Measurements from ENCODE around the gene SIX5.

SIX5 gene

GRCh38 chr19:45766296-45766868 is 2.7 kb downstream of the SIX5 start:
- Histone ChIP-seq H2AFZ (ENCODE audit: low read length) (no peak overlapping the region), H3K4me3 (ENCODE audit: low read length, poor library complexity, severe bottlenecking) (no peak overlapping the region), H3K9ac (ENCODE audit: low read depth, low read length, poor library complexity, severe bottlenecking) (no peak overlapping the region), H3K36me3 (ENCODE audit: insufficient read depth, low read length) (no peaks in the 10 kb centered on the region), H3F3A (ENCODE audit: low read depth) (no peaks in the 10 kb centered on the region), H3K27me3 (ENCODE audit: insufficient read depth, low read length, poor library complexity, severe bottlenecking) (no peaks in the 10 kb centered on the region), H3K9me2 (replicated peaks; ENCODE audit: low read depth, low read length) (no peaks in the 10 kb centered on the region), H3K9me3 (ENCODE audit: insufficient read depth, low read depth, low read length) (no peaks in the 10 kb centered on the region), H4K20me1 (ENCODE audit: insufficient read depth, low read length, poor library complexity, severe bottlenecking) (no peaks in the 10 kb centered on the region), H3K79me2 (ENCODE audit: insufficient read depth, low read length) (peaks cover 9% of the 10 kb centered on the region), H3K4me2 (ENCODE audit: low read depth, low read length, poor library complexity, severe bottlenecking) (no peak overlapping the region), H3K4me1 (ENCODE audit: insufficient read depth, low read length, poor library complexity, severe bottlenecking) (peaks cover 8% of the 10 kb centered on the region)
- TF ChIP-seq CTCF (conservative IDR thresholded peaks at IDR 0.05; ENCODE audit: low read length) (no peak), EZH2phosphoT487 (IDR thresholded peaks at IDR 0.05; ENCODE audit: borderline replicate concordance) (no peak)

- H4K20me1 ChIP-seq (ENCODE audit: insufficient read depth, low read length, poor library complexity, severe bottlenecking): no peaks in the 10 kb centered on the region
- H3K79me2 ChIP-seq (ENCODE audit: insufficient read depth, low read length): peaks cover 9% of the 10 kb centered on the region
- no peaks in the 10 kb centered on the region for H3K9me2 ChIP-seq (replicated peaks; ENCODE audit: low read depth, low read length)
- H3K4me1 ChIP-seq (ENCODE audit: insufficient read depth, low read length, poor library complexity, severe bottlenecking): peaks cover 4% of the 10 kb centered on the region
- H3K9me3 ChIP-seq (ENCODE audit: insufficient read depth, low read depth, low read length): no peaks in the 10 kb centered on the region
- no peak overlapping the region for H3K4me2 ChIP-seq (ENCODE audit: low read depth, low read length, poor library complexity, severe bottlenecking)
- H3F3A ChIP-seq (ENCODE audit: low read depth): no peaks in the 10 kb centered on the region
- H3K9ac ChIP-seq (ENCODE audit: low read depth, low read length, poor library complexity, severe bottlenecking): no peak overlapping the region
- no peaks in the 10 kb centered on the region for H3K36me3 ChIP-seq (ENCODE audit: insufficient read depth, low read length)
- H3K27me3 ChIP-seq (ENCODE audit: insufficient read depth, low read length, poor library complexity, severe bottlenecking): no peaks in the 10 kb centered on the region
- no peak overlapping the region for H2AFZ ChIP-seq (ENCODE audit: low read length)
- TF ChIP-seq EZH2phosphoT487 (IDR thresholded peaks at IDR 0.05; ENCODE audit: borderline replicate concordance) (no peak), CTCF (conservative IDR thresholded peaks at IDR 0.05; ENCODE audit: low read length) (no peak)
- H3K4me3 ChIP-seq (ENCODE audit: low read length, poor library complexity, severe bottlenecking): no peak overlapping the region
Observed at GRCh38 chr19:45765702-45766295, 3.3 kb downstream of the SIX5 start.

GRCh38 chr19:45764945-45765701 is 3.9 kb downstream of the SIX5 start:
- no peak overlapping the region for H2AFZ ChIP-seq (ENCODE audit: low read length)
- peaks cover 9% of the 10 kb centered on the region for H3K79me2 ChIP-seq (ENCODE audit: insufficient read depth, low read length)
- no peaks in the 10 kb centered on the region for H3K27me3 ChIP-seq (ENCODE audit: insufficient read depth, low read length, poor library complexity, severe bottlenecking)
- no peaks in the 10 kb centered on the region for H3F3A ChIP-seq (ENCODE audit: low read depth)
- H3K9me3 ChIP-seq (ENCODE audit: insufficient read depth, low read depth, low read length): no peaks in the 10 kb centered on the region
- H3K4me2 ChIP-seq (ENCODE audit: low read depth, low read length, poor library complexity, severe bottlenecking): no peak overlapping the region
- no peak for TF ChIP-seq CTCF (conservative IDR thresholded peaks at IDR 0.05; ENCODE audit: low read length)
- TF ChIP-seq EZH2phosphoT487 (IDR thresholded peaks at IDR 0.05; ENCODE audit: borderline replicate concordance): no peak
- no peaks in the 10 kb centered on the region for H4K20me1 ChIP-seq (ENCODE audit: insufficient read depth, low read length, poor library complexity, severe bottlenecking)
- no peaks in the 10 kb centered on the region for H3K9me2 ChIP-seq (replicated peaks; ENCODE audit: low read depth, low read length)
- peaks cover 4% of the 10 kb centered on the region for H3K4me1 ChIP-seq (ENCODE audit: insufficient read depth, low read length, poor library complexity, severe bottlenecking)
- no peaks in the 10 kb centered on the region for H3K36me3 ChIP-seq (ENCODE audit: insufficient read depth, low read length)
- H3K4me3 ChIP-seq (ENCODE audit: low read length, poor library complexity, severe bottlenecking): no peak overlapping the region
- no peak overlapping the region for H3K9ac ChIP-seq (ENCODE audit: low read depth, low read length, poor library complexity, severe bottlenecking)

Data from Loucy (cell line).